Breast epithelium (tissue), 4 donors: ENCODE measurements around the gene SWI5. TPM values are rescaled to one million over a fixed set of nuclear protein-coding genes. Genes with fewer than 3 reads are reported as not detected.

Source experiments
- DNase-seq, 2 donors: peaks; one replicate each; pipeline ENCODE4 v3.0.0-alpha.2; 2019; ENCODE audit warnings: low spot score in 2 of 2
- H3K27ac ChIP-seq, 2 donors: fragments of 200-600 bp; sonication (generic) in 1 of 2; one replicate each; pipeline ENCODE4 v1.5.1; 2016 to 2019; ENCODE audit warnings: mild to moderate bottlenecking in 1 of 2
- H3K27me3 ChIP-seq, 2 donors: fragments of 200-600 bp; sonication (generic) in 1 of 2; one replicate each; pipeline versions ENCODE4 v1.5.1 to v1.6.0; 2017 to 2019; ENCODE audit warnings: control low read depth in 1 of 2, mild to moderate bottlenecking in 1 of 2
- H3K36me3 ChIP-seq: fragments of 200-600 bp; one replicate; pipeline ENCODE4 v1.5.1; 2019
- H3K4me1 ChIP-seq, 2 donors: fragments of 200-600 bp; sonication (generic); one replicate each; pipeline ENCODE4 v1.5.1; 2016 to 2019; ENCODE audit warnings: control low read depth in 1 of 2
- H3K4me3 ChIP-seq, 3 donors: fragments of 200-600 bp; sonication (generic); 1 replicate in 2 of 3; 2 replicates in 1 of 3; pipeline ENCODE4 v1.5.1; 2016 to 2019; ENCODE audit warnings: mild to moderate bottlenecking in 3 of 3, moderate library complexity in 2 of 3
- H3K9me3 ChIP-seq, 2 donors: fragments of 200-600 bp; sonication (generic) in 1 of 2; one replicate each; pipeline ENCODE4 v1.5.1; 2016 to 2019; ENCODE audit warnings: control low read depth in 1 of 2
- CTCF ChIP-seq, 3 donors: fragments of 450-650 bp; IDR thresholded peaks; one replicate each; pipeline ENCODE4 v1.5.1; 2016 to 2017; ENCODE audit warnings: antibody characterized with exemption in 3 of 3, mild to moderate bottlenecking in 3 of 3, moderate library complexity in 3 of 3
- POLR2A ChIP-seq: fragments of 450-650 bp; IDR thresholded peaks from one replicate; pipeline ENCODE4 v1.6.1; 2016; ENCODE audit warnings: antibody characterized with exemption, mild to moderate bottlenecking, moderate library complexity
- POLR2AphosphoS5 ChIP-seq, 3 donors: sonication (generic); formaldehyde crosslinking; IDR thresholded peaks; one replicate each; pipeline ENCODE4 v1.6.1; 2017; ENCODE audit warnings: antibody characterized with exemption in 3 of 3
- intact Hi-C: fragments of 100-400 bp; cut with DNase I; formaldehyde crosslinking; loops from one replicate; pipeline ENCODE4 v1.15.1; 2023; ENCODE audit warnings: low total_unique reads
- total RNA-seq, 3 donors: library from RNA; depleted of rRNA; stranded (reverse); fragments of >200 nt; gene quantifications; one replicate each; pipeline ENCODE4 v1.1.0, GENCODE V29; 2016

Gene SWI5
- total RNA-seq, 3 donors from 2014 or later, result 25.8 to 39.7 (median 31.4) TPM

- no peak overlapping the region for H3K4me3 ChIP-seq
- no peaks in the 10 kb centered on the region for H3K27me3 ChIP-seq
- peak overlapping the region in 1 of 2 donors; percentile 16 for H3K27ac ChIP-seq
- intact Hi-C loops, result no loop called here
- peaks cover 14% of the 10 kb centered on the region for H3K36me3 ChIP-seq
- H3K9me3 ChIP-seq, result no peaks in the 10 kb centered on the region
- DNase-seq, result no peak
- TF ChIP-seq POLR2A (no peak), CTCF (IDR thresholded peaks at IDR 0.05) (no peak), POLR2AphosphoS5 (IDR thresholded peaks at IDR 0.05) (no peak)
- H3K4me1 ChIP-seq, result no peaks in the 10 kb centered on the region
Observed at GRCh38 chr9:128265348-128265847, 10.7 kb upstream of the SWI5 start.

GRCh38 chr9:128266868-128267590 is 9.0 kb upstream of the SWI5 start:
- Histone ChIP-seq H3K4me1 (no peaks in the 10 kb centered on the region), H3K27ac (no peak overlapping the region), H3K4me3 (no peak overlapping the region), H3K27me3 (no peaks in the 10 kb centered on the region), H3K9me3 (no peaks in the 10 kb centered on the region), H3K36me3 (no peaks in the 10 kb centered on the region)
- no peak for DNase-seq
- intact Hi-C loops, result no loop called here
- no peak for TF ChIP-seq POLR2A

- TF ChIP-seq POLR2AphosphoS5 (IDR thresholded peaks at IDR 0.05) (peak in 1 of 3 donors; percentile 15), CTCF (IDR thresholded peaks at IDR 0.05) (peak in 1 of 3 donors; percentile 8), POLR2A (no peak)
- Histone ChIP-seq H3K27ac (peak overlapping the region; percentile 68 to 70), H3K36me3 (no peaks in the 10 kb centered on the region), H3K27me3 (no peaks in the 10 kb centered on the region), H3K4me1 (peaks cover 0 to 10% of the 10 kb centered on the region in 2 donors), H3K4me3 (no peak overlapping the region), H3K9me3 (no peaks in the 10 kb centered on the region)
- intact Hi-C loops, result no loop called here
- peak; percentile 48 to 57 for DNase-seq
Observed at GRCh38 chr9:128271112-128271511, 5.0 kb upstream of the SWI5 start.

- DNase-seq, result no peak
- H3K36me3 ChIP-seq, result no peaks in the 10 kb centered on the region
- intact Hi-C loops, result no loop called here
- H3K27me3 ChIP-seq, result no peaks in the 10 kb centered on the region
- no peak for TF ChIP-seq POLR2A
- TF ChIP-seq CTCF (IDR thresholded peaks at IDR 0.05), result no peak
- TF ChIP-seq POLR2AphosphoS5 (IDR thresholded peaks at IDR 0.05), result no peak
- peak overlapping the region; percentile 68 to 70 for H3K27ac ChIP-seq
- H3K4me3 ChIP-seq, result no peak overlapping the region
- no peaks in the 10 kb centered on the region for H3K9me3 ChIP-seq
- peaks cover 0 to 10% of the 10 kb centered on the region in 2 donors for H3K4me1 ChIP-seq
Observed at GRCh38 chr9:128271512-128271911, 4.6 kb upstream of the SWI5 start.

- H3K27ac ChIP-seq, result peak overlapping the region; percentile 13 to 97
- H3K4me1 ChIP-seq, result peaks cover 0 to 10% of the 10 kb centered on the region in 2 donors
- intact Hi-C loops, result no loop called here
- H3K36me3 ChIP-seq, result no peaks in the 10 kb centered on the region
- no peak for DNase-seq
- H3K27me3 ChIP-seq, result no peaks in the 10 kb centered on the region
- H3K4me3 ChIP-seq, result peak overlapping the region in 2 of 3 donors; percentile 94 to 95
- H3K9me3 ChIP-seq, result no peaks in the 10 kb centered on the region
- TF ChIP-seq POLR2AphosphoS5 (IDR thresholded peaks at IDR 0.05) (no peak), POLR2A (no peak), CTCF (IDR thresholded peaks at IDR 0.05) (no peak)
Observed at GRCh38 chr9:128274245-128274644, 1.8 kb upstream of the SWI5 start.
